Islet precursor cell (in vitro differentiated cells): ENCODE measurements around the gene BAG1.

Experiments
- DNase-seq: peaks from one replicate; pipeline ENCODE4 v3.0.0-alpha.2; 2018

The BAG1 gene

GRCh38 chr9:33264473-33265177, at the start of gene BAG1, which contains the start of gene CHMP5:
TSS of gene BAG1 (minus strand) at chr9:33264708.
TSS of gene CHMP5 (plus strand) at chr9:33265049. CDS start at chr9:33265079, 30 bp downstream.
- DNase-seq, result peak; percentile 100

GRCh38 chr9:33311953-33312352, 47.4 kb upstream of the BAG1 start:
- no peak for DNase-seq

- no peak for DNase-seq
These were observed 46.2 kb upstream of the BAG1 start for GRCh38 chr9:33310748-33311147.

- no peak for DNase-seq
These were observed 45.4 kb upstream of the BAG1 start for GRCh38 chr9:33309903-33310302.

GRCh38 chr9:33307067-33307466, 42.6 kb upstream of the BAG1 start:
- DNase-seq, result peak; percentile 63

- DNase-seq, result no peak
These were observed 41.5 kb upstream of the BAG1 start for GRCh38 chr9:33306037-33306436.

- no peak for DNase-seq
These were observed 39.9 kb upstream of the BAG1 start for GRCh38 chr9:33304362-33304761.

- no peak for DNase-seq
These were observed 36.0 kb upstream of the BAG1 start for GRCh38 chr9:33300546-33300945.

- DNase-seq, result no peak
These were observed 32.9 kb upstream of the BAG1 start for GRCh38 chr9:33297432-33297831.

- DNase-seq, result no peak
These were observed 31.1 kb upstream of the BAG1 start for GRCh38 chr9:33295571-33295970.

- no peak for DNase-seq
These were observed 30.3 kb upstream of the BAG1 start for GRCh38 chr9:33294670-33295432.

GRCh38 chr9:33293782-33294181, 29.3 kb upstream of the BAG1 start:
- no peak for DNase-seq

- DNase-seq, result no peak
These were observed 27.4 kb upstream of the BAG1 start for GRCh38 chr9:33291901-33292300.

GRCh38 chr9:33291031-33291397, 26.5 kb upstream of the BAG1 start:
- DNase-seq, result no peak

GRCh38 chr9:33290247-33291030, 25.9 kb upstream of the BAG1 start, which contains the start of gene NFX1:
TSS of gene NFX1 (plus strand) at chr9:33290516. CDS start at chr9:33290573, 57 bp downstream.
- DNase-seq, result peak; percentile 99

- DNase-seq, result no peak
These were observed 25.4 kb upstream of the BAG1 start for GRCh38 chr9:33289936-33290246.

GRCh38 chr9:33289496-33289895, 25.0 kb upstream of the BAG1 start:
- peak; percentile 54 for DNase-seq

- DNase-seq, result no peak
These were observed 24.4 kb upstream of the BAG1 start for GRCh38 chr9:33288828-33289483.

GRCh38 chr9:33288235-33288634, 23.7 kb upstream of the BAG1 start:
- no peak for DNase-seq

- peak; percentile 58 for DNase-seq
These were observed 22.6 kb upstream of the BAG1 start for GRCh38 chr9:33287087-33287490.

- no peak for DNase-seq
These were observed 21.0 kb upstream of the BAG1 start for GRCh38 chr9:33285502-33285901.

- no peak for DNase-seq
These were observed 13.0 kb upstream of the BAG1 start for GRCh38 chr9:33277484-33277883.

- no peak for DNase-seq
These were observed 9.4 kb upstream of the BAG1 start for GRCh38 chr9:33273972-33274328.
